Adipose tissue (tissue), 3 donors: Measurements from ENCODE around the gene COL4A4. TPM values are rescaled to one million over a fixed set of nuclear protein-coding genes. Genes with fewer than 3 reads are reported as not detected.

Experiments
- H3K27ac ChIP-seq: one replicate; pipeline ENCODE4 v1.5.1; 2013; ENCODE audit warnings: low read depth, low read length
- WGBS, 3 donors: extraction: QIAGEN DNeasy Blood & Tissue Kit; methylation state at CpG; one replicate each; pipeline ENCODE4 v1.1.7; 2013; 5-methylcytosine and 5-hydroxymethylcytosine counted together
- polyA plus RNA-seq, 3 donors: library from polyadenylated mRNA; stranded (reverse); fragments of 200-250 nt; gene quantifications; one replicate each; pipeline ENCODE4 v1.2.3, GENCODE V29; 2013
- donor health status: healthy with polysubstance abuse.
- donor health status: Bipolar disorder and iron deficiency.
- donor health status: healthy.

Gene COL4A4
- polyA plus RNA-seq, 3 donors: 0.18 to 1.6 (median 0.67) TPM

GRCh38 chr2:227007148-227007547, 156.9 kb downstream of the COL4A4 start:
- no peak overlapping the region for H3K27ac ChIP-seq
- WGBS, 3 donors: 74 to 79% (median 76%) methylated on average over 9 of the region's 9 CpGs

GRCh38 chr2:227006189-227006897, 157.7 kb downstream of the COL4A4 start:
- WGBS, 3 donors: 81 to 90% (median 83%) methylated on average over 16 of the region's 16 CpGs
- no peak overlapping the region for H3K27ac ChIP-seq

GRCh38 chr2:227004482-227004881, 159.5 kb downstream of the COL4A4 start:
- no peak overlapping the region for H3K27ac ChIP-seq
- 88 to 93% (median 89%) methylated on average over 6 of the region's 6 CpGs for WGBS, 3 donors

GRCh38 chr2:227000123-227000522, 163.9 kb downstream of the COL4A4 start:
- H3K27ac ChIP-seq: no peak overlapping the region
- WGBS, 3 donors: 76 to 90% (median 85%) methylated on average over 2 of the region's 2 CpGs

GRCh38 chr2:226999661-227000060, 164.3 kb downstream of the COL4A4 start:
- 46 to 83% (median 53%) methylated on average over 2 of the region's 2 CpGs for WGBS, 3 donors

GRCh38 chr2:226995625-226996041, 168.4 kb downstream of the COL4A4 start:
- WGBS, 3 donors: 66 to 79% (median 76%) methylated on average over 15 of the region's 15 CpGs

More at GRCh38 chr2:226999661-227000060, 164.3 kb downstream of the COL4A4 start:
- no peak overlapping the region for H3K27ac ChIP-seq

GRCh38 chr2:226994775-226995174, 169.2 kb downstream of the COL4A4 start:
- no peak overlapping the region for H3K27ac ChIP-seq
- 57 to 96% (median 92%) methylated on average over 4 of the region's 4 CpGs for WGBS, 3 donors

More at GRCh38 chr2:226995625-226996041, 168.4 kb downstream of the COL4A4 start:
- H3K27ac ChIP-seq: no peak overlapping the region

GRCh38 chr2:226993171-226993570, 170.8 kb downstream of the COL4A4 start:
- no peak overlapping the region for H3K27ac ChIP-seq
- 80 to 91% (median 86%) methylated on average over 4 of the region's 4 CpGs for WGBS, 3 donors

GRCh38 chr2:226991663-226992062, 172.3 kb downstream of the COL4A4 start:
- 85 to 91% (median 89%) methylated on average over 2 of the region's 2 CpGs for WGBS, 3 donors
- no peak overlapping the region for H3K27ac ChIP-seq

GRCh38 chr2:226985583-226985946, 178.4 kb downstream of the COL4A4 start:
- H3K27ac ChIP-seq: no peak overlapping the region
- 43 to 67% (median 60%) methylated on average over 5 of the region's 5 CpGs for WGBS, 3 donors

GRCh38 chr2:226984750-226985582, 179.0 kb downstream of the COL4A4 start:
- no peak overlapping the region for H3K27ac ChIP-seq
- 22 to 44% (median 37%) methylated on average over 8 of the region's 8 CpGs for WGBS, 3 donors

GRCh38 chr2:226983895-226984749, 179.9 kb downstream of the COL4A4 start:
- WGBS, 3 donors: 76 to 91% (median 89%) methylated on average over 12 of the region's 12 CpGs

GRCh38 chr2:226981791-226982326, 182.1 kb downstream of the COL4A4 start:
- H3K27ac ChIP-seq: no peak overlapping the region
- WGBS, 3 donors: 53 to 72% (median 67%) methylated on average over 3 of the region's 3 CpGs

More at GRCh38 chr2:226983895-226984749, 179.9 kb downstream of the COL4A4 start:
- H3K27ac ChIP-seq: no peak overlapping the region

- 93 to 97% (median 95%) methylated on average over 4 of the region's 4 CpGs for WGBS, 3 donors
- no peak overlapping the region for H3K27ac ChIP-seq
These were observed 185.0 kb downstream of the COL4A4 start for GRCh38 chr2:226979004-226979403.

GRCh38 chr2:226978300-226978699, 185.7 kb downstream of the COL4A4 start:
- 95 to 97% (median 96%) methylated on average over 7 of the region's 7 CpGs for WGBS, 3 donors
- no peak overlapping the region for H3K27ac ChIP-seq

- 68 to 79% (median 78%) methylated on average over 2 of the region's 2 CpGs for WGBS, 3 donors
These were observed 186.2 kb downstream of the COL4A4 start for GRCh38 chr2:226977775-226978190.

GRCh38 chr2:226973816-226974215, 190.2 kb downstream of the COL4A4 start:
- no peak overlapping the region for H3K27ac ChIP-seq
- 93 to 96% (median 95%) methylated on average over 10 of the region's 10 CpGs for WGBS, 3 donors

More at GRCh38 chr2:226977775-226978190, 186.2 kb downstream of the COL4A4 start:
- no peak overlapping the region for H3K27ac ChIP-seq

- 89 to 95% (median 94%) methylated on average over 4 of the region's 4 CpGs for WGBS, 3 donors
- H3K27ac ChIP-seq: no peak overlapping the region
These were observed 192.2 kb downstream of the COL4A4 start for GRCh38 chr2:226971770-226972169.
